Body of pancreas (tissue), 4 donors: ENCODE data around the gene SLC17A9.

ENCODE experiments used
- CTCF ChIP-seq, 7 experiments: fragments of 450-650 bp in 4 of 7; fragments of 200-600 bp in 3 of 7; sonication (generic) in 3 of 7; IDR thresholded peaks; one replicate each; pipeline ENCODE4 v1.5.1; 2016 to 2019; ENCODE audit warnings: antibody characterized with exemption in 7 of 7
- POLR2A ChIP-seq, 3 donors: fragments of 450-650 bp; IDR thresholded peaks; one replicate each; pipeline ENCODE4 v1.6.1; 2016; ENCODE audit warnings: antibody characterized with exemption in 3 of 3, mild to moderate bottlenecking in 2 of 3

- TF ChIP-seq CTCF (IDR thresholded peaks at IDR 0.05) (no peak), POLR2A (IDR thresholded peaks at IDR 0.05) (no peak)
These were observed 28.7 kb upstream of the SLC17A9 start for GRCh38 chr20:62923669-62924441.
